PC-3 (cell line): ENCODE data around the gene SLC38A6.

Experiments used
- EZH2 ChIP-seq: fragments of 300-600 bp; sonication (generic); IDR thresholded peaks from one replicate; pipeline ENCODE4 v1.6.1; 2017; ENCODE audit warnings: antibody characterized with exemption, mild to moderate bottlenecking, low read length; ENCODE audit not compliant: unreplicated experiment
- TF ChIP-seq, protein P1 (sequence below): fragments of 300-600 bp; sonication (generic); conservative IDR thresholded peaks from 2 replicates; pipeline ENCODE4 v1.5.1; 2017; ENCODE audit warnings: antibody characterized with exemption, low read depth, mild to moderate bottlenecking, low read length

DNA sequence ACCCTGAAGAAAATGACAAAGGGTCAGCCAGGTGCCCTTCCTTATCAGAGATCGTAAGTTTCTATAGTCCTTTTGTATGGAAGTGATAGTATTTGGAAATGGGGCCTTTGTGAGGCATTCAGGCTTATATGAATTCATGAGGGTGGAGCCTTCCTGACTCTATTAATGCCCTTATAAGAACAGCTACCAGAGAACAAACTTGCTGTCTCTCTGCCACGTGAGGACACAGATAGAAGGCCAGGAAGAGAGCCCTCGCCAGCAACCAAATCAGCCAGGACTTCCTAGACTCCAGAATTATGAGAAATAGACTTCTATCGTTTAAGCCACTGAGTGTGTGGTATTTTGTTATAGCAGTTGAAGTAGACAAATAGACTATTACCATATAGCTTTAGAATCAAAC lies 36.8 kb upstream of the SLC38A6 start:
- TF ChIP-seq, protein P1, sequence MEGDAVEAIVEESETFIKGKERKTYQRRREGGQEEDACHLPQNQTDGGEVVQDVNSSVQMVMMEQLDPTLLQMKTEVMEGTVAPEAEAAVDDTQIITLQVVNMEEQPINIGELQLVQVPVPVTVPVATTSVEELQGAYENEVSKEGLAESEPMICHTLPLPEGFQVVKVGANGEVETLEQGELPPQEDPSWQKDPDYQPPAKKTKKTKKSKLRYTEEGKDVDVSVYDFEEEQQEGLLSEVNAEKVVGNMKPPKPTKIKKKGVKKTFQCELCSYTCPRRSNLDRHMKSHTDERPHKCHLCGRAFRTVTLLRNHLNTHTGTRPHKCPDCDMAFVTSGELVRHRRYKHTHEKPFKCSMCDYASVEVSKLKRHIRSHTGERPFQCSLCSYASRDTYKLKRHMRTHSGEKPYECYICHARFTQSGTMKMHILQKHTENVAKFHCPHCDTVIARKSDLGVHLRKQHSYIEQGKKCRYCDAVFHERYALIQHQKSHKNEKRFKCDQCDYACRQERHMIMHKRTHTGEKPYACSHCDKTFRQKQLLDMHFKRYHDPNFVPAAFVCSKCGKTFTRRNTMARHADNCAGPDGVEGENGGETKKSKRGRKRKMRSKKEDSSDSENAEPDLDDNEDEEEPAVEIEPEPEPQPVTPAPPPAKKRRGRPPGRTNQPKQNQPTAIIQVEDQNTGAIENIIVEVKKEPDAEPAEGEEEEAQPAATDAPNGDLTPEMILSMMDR: no peak
- TF ChIP-seq EZH2: no peak
